SK-N-SH treated with all-trans-retinoic acid at 6 μM for 48 hours (cell line): ENCODE results near the gene NUBPL.

ENCODE experiments used
- ATAC-seq: fragments of 200-7000 bp; cut with Tn5 transposase; 3 replicates; pipeline ENCODE4 v1.9.1; 2020; ENCODE audit warnings: mild to moderate bottlenecking, moderate library complexity
- ARNTL ChIP-seq: fragments of 450-650 bp; formaldehyde crosslinking; IDR thresholded peaks from 2 replicates; pipeline ENCODE4 v1.5.0; 2020; ENCODE audit warnings: low read depth, mild to moderate bottlenecking, moderate library complexity, borderline replicate concordance
- BACH2 ChIP-seq: fragments of 250-450 bp; sonication (Bioruptor Pico); IDR thresholded peaks from 2 replicates; pipeline ENCODE4 v1.9.0; 2021; ENCODE audit warnings: mild to moderate bottlenecking, borderline replicate concordance
- CSDC2 ChIP-seq: fragments of 250-450 bp; sonication (Bioruptor Pico); IDR thresholded peaks from 2 replicates; pipeline ENCODE4 v1.5.0; 2020; ENCODE audit warnings: mild to moderate bottlenecking, moderate library complexity
- ESRRG ChIP-seq: fragments of 250-450 bp; sonication (Bioruptor Pico); IDR thresholded peaks from 2 replicates; pipeline ENCODE4 v1.6.1; 2021; ENCODE audit warnings: mild to moderate bottlenecking
- GLIS3 ChIP-seq: fragments of 250-450 bp; sonication (Bioruptor Pico); IDR thresholded peaks from 2 replicates; pipeline ENCODE4 v1.5.0; 2020; ENCODE audit warnings: mild to moderate bottlenecking, moderate library complexity
- ISL1 ChIP-seq: fragments of 250-450 bp; sonication (Bioruptor Pico); IDR thresholded peaks from 2 replicates; pipeline ENCODE4 v2.1.2; 2022; ENCODE audit warnings: mild to moderate bottlenecking, moderate library complexity
- OSR1 ChIP-seq: fragments of 250-450 bp; sonication (Bioruptor Pico); IDR thresholded peaks from 2 replicates; pipeline ENCODE4 v1.8.0; 2022; ENCODE audit warnings: moderate library complexity, mild to moderate bottlenecking, inconsistent platforms
- PPARA ChIP-seq: fragments of 250-450 bp; sonication (Bioruptor Pico); IDR thresholded peaks from 2 replicates; pipeline ENCODE4 v1.5.0; 2020; ENCODE audit warnings: mild to moderate bottlenecking, borderline replicate concordance
- RARB ChIP-seq: fragments of 250-450 bp; sonication (Bioruptor Pico); IDR thresholded peaks from 2 replicates; pipeline ENCODE4 v1.8.0; 2021; ENCODE audit warnings: mild to moderate bottlenecking, moderate library complexity
- TCF4 ChIP-seq: fragments of 250-450 bp; sonication (Bioruptor Pico); IDR thresholded peaks from 2 replicates; pipeline ENCODE4 v1.8.0; 2021; ENCODE audit warnings: mild to moderate bottlenecking, moderate library complexity, borderline replicate concordance
- TOX ChIP-seq: fragments of 250-450 bp; sonication (Bioruptor Pico); IDR thresholded peaks from 2 replicates; pipeline ENCODE4 v1.8.0; 2021; ENCODE audit warnings: mild to moderate bottlenecking, moderate library complexity, borderline replicate concordance
- ZC3H10 ChIP-seq: fragments of 250-450 bp; sonication (Bioruptor Pico); IDR thresholded peaks from 2 replicates; pipeline ENCODE4 v1.5.1; 2021; ENCODE audit warnings: mild to moderate bottlenecking, moderate library complexity
- ZFP30 ChIP-seq: fragments of 450-650 bp; formaldehyde crosslinking; IDR thresholded peaks from 2 replicates; pipeline ENCODE4 v1.5.0; 2022; ENCODE audit warnings: mild to moderate bottlenecking, moderate library complexity
- ZNF565 ChIP-seq: fragments of 450-650 bp; formaldehyde crosslinking; conservative IDR thresholded peaks from 2 replicates; pipeline ENCODE4 v1.5.0; 2020; ENCODE audit warnings: low read depth, mild to moderate bottlenecking, moderate library complexity
- ZNF8 ChIP-seq: fragments of 450-650 bp; formaldehyde crosslinking; IDR thresholded peaks from 2 replicates; pipeline ENCODE4 v1.5.0; 2020; ENCODE audit warnings: mild to moderate bottlenecking, moderate library complexity
- TF ChIP-seq, protein P1 (sequence below): fragments of 250-450 bp; sonication (Bioruptor Pico); IDR thresholded peaks from 2 replicates; pipeline ENCODE4 v1.5.0; 2020; ENCODE audit warnings: mild to moderate bottlenecking, moderate library complexity
- TF ChIP-seq, protein P2 (sequence below): fragments of 250-450 bp; sonication (Bioruptor Pico); IDR thresholded peaks from 2 replicates; pipeline ENCODE4 v1.5.1; 2021; ENCODE audit warnings: mild to moderate bottlenecking, moderate library complexity
- TF ChIP-seq, protein P3 (sequence below): fragments of 250-450 bp; sonication (Bioruptor Pico); IDR thresholded peaks from 2 replicates; pipeline ENCODE4 v1.5.1; 2020; ENCODE audit warnings: low read depth, mild to moderate bottlenecking, moderate library complexity
- TF ChIP-seq, protein P4 (sequence below): fragments of 250-450 bp; sonication (Bioruptor Pico); IDR thresholded peaks from 2 replicates; pipeline ENCODE4 v1.8.0; 2021; ENCODE audit warnings: low read depth, mild to moderate bottlenecking, moderate library complexity, borderline replicate concordance

NUBPL gene

GRCh38 chr14:31568161-31568560 is 7.0 kb downstream of the NUBPL start:
- TF ChIP-seq OSR1 (CRISPR knock-in tag): no peak
- TF ChIP-seq BACH2 (CRISPR knock-in tag): no peak
- no peak for TF ChIP-seq PPARA
- TF ChIP-seq, protein P1, sequence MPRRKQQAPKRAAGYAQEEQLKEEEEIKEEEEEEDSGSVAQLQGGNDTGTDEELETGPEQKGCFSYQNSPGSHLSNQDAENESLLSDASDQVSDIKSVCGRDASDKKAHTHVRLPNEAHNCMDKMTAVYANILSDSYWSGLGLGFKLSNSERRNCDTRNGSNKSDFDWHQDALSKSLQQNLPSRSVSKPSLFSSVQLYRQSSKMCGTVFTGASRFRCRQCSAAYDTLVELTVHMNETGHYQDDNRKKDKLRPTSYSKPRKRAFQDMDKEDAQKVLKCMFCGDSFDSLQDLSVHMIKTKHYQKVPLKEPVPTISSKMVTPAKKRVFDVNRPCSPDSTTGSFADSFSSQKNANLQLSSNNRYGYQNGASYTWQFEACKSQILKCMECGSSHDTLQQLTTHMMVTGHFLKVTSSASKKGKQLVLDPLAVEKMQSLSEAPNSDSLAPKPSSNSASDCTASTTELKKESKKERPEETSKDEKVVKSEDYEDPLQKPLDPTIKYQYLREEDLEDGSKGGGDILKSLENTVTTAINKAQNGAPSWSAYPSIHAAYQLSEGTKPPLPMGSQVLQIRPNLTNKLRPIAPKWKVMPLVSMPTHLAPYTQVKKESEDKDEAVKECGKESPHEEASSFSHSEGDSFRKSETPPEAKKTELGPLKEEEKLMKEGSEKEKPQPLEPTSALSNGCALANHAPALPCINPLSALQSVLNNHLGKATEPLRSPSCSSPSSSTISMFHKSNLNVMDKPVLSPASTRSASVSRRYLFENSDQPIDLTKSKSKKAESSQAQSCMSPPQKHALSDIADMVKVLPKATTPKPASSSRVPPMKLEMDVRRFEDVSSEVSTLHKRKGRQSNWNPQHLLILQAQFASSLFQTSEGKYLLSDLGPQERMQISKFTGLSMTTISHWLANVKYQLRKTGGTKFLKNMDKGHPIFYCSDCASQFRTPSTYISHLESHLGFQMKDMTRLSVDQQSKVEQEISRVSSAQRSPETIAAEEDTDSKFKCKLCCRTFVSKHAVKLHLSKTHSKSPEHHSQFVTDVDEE: no peak
- no peak for TF ChIP-seq ESRRG (CRISPR knock-in tag)
- no peak for TF ChIP-seq ZFP30
- TF ChIP-seq, protein P2, sequence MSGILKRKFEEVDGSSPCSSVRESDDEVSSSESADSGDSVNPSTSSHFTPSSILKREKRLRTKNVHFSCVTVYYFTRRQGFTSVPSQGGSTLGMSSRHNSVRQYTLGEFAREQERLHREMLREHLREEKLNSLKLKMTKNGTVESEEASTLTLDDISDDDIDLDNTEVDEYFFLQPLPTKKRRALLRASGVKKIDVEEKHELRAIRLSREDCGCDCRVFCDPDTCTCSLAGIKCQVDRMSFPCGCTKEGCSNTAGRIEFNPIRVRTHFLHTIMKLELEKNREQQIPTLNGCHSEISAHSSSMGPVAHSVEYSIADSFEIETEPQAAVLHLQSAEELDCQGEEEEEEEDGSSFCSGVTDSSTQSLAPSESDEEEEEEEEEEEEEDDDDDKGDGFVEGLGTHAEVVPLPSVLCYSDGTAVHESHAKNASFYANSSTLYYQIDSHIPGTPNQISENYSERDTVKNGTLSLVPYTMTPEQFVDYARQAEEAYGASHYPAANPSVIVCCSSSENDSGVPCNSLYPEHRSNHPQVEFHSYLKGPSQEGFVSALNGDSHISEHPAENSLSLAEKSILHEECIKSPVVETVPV (CRISPR knock-in tag): no peak
- TF ChIP-seq TCF4 (CRISPR knock-in tag): no peak
- no peak for TF ChIP-seq TOX (CRISPR knock-in tag)
- TF ChIP-seq, all 23 proteins: peak for 0
- ATAC-seq: no peak

- TF ChIP-seq ZNF565 (no peak), ESRRG (CRISPR knock-in tag) (no peak), TOX (CRISPR knock-in tag) (no peak), CSDC2 (CRISPR knock-in tag) (no peak), PPARA (no peak), ZNF8 (no peak)
- TF ChIP-seq, protein P3, sequence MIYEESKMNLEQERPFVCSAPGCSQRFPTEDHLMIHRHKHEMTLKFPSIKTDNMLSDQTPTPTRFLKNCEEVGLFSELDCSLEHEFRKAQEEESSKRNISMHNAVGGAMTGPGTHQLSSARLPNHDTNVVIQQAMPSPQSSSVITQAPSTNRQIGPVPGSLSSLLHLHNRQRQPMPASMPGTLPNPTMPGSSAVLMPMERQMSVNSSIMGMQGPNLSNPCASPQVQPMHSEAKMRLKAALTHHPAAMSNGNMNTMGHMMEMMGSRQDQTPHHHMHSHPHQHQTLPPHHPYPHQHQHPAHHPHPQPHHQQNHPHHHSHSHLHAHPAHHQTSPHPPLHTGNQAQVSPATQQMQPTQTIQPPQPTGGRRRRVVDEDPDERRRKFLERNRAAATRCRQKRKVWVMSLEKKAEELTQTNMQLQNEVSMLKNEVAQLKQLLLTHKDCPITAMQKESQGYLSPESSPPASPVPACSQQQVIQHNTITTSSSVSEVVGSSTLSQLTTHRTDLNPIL (CRISPR knock-in tag): no peak
- TF ChIP-seq, protein P1: no peak
- no peak for ATAC-seq
These were observed 7.5 kb downstream of the NUBPL start for GRCh38 chr14:31568671-31569070.

DNA sequence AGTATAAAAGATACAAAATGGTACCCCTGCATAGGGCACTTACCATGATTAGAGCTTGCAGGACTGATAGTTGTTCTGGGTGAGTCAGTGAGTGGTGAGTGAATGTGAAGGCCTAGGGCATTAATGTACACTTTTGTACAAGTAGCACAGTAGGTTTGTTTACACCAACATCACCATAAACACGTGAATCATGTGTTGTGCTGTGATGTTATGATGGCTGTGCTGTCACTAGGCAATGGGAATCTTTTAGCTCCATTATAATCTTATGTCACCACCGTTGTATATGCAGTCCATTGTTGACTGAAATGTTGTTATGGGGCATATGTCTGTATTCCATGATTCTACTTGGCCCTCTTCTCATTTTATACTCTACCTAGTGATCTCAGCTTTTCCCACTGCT is 11.8 kb downstream of the NUBPL start:
- ATAC-seq: no peak
- no peak for TF ChIP-seq ARNTL (CRISPR knock-in tag)
- no peak for TF ChIP-seq ISL1 (CRISPR knock-in tag)
- TF ChIP-seq ZNF565: no peak
- no peak for TF ChIP-seq ZFP30
- no peak for TF ChIP-seq ZNF8
- no peak for TF ChIP-seq ZC3H10 (CRISPR knock-in tag)
- TF ChIP-seq TCF4 (CRISPR knock-in tag): no peak

DNA sequence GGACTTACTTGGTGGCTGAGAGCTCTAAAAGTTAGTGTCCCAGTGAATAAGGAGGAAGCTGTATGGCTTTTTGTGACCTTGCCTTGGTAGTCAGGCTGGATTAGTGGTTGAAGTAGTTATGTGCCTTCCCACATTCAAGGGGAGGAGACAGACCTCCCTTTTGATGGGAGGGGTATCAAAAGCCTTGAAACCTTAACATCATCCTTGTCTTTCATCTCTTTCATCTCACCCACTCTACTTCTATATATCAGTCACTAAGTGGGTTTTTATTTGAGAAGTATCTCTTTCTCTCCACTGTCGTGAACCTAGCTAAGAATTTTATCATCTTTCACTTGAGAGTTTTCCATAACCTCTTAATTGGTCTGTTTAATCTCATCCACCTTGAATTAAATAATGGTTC is 15.7 kb downstream of the NUBPL start:
- ATAC-seq: no peak
- TF ChIP-seq TOX (CRISPR knock-in tag): no peak
- TF ChIP-seq, protein P1: no peak
- no peak for TF ChIP-seq GLIS3
- TF ChIP-seq ISL1 (CRISPR knock-in tag): no peak
- TF ChIP-seq RARB (CRISPR knock-in tag): no peak
- TF ChIP-seq, protein P4, sequence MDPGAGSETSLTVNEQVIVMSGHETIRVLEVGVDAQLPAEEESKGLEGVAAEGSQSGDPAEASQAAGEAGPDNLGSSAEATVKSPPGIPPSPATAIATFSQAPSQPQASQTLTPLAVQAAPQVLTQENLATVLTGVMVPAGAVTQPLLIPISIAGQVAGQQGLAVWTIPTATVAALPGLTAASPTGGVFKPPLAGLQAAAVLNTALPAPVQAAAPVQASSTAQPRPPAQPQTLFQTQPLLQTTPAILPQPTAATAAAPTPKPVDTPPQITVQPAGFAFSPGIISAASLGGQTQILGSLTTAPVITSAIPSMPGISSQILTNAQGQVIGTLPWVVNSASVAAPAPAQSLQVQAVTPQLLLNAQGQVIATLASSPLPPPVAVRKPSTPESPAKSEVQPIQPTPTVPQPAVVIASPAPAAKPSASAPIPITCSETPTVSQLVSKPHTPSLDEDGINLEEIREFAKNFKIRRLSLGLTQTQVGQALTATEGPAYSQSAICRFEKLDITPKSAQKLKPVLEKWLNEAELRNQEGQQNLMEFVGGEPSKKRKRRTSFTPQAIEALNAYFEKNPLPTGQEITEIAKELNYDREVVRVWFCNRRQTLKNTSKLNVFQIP (CRISPR knock-in tag): no peak
- no peak for TF ChIP-seq ZNF565
- TF ChIP-seq, protein P3 (CRISPR knock-in tag): no peak
- no peak for TF ChIP-seq ZFP30
